Fibroblast of lung (primary cell): ENCODE results near the gene SCAPER. TPM values are rescaled to one million over a fixed set of nuclear protein-coding genes. Genes with fewer than 3 reads are reported as not detected.

Experiments used
- DNase-seq, 2 donors: peaks; one replicate each; pipeline versions ENCODE4 v3.0.0 to v3.0.0-alpha.2; 2010; ENCODE audit warnings: low read depth in 2 of 2
- H2AFZ ChIP-seq: 2 replicates; pipeline ENCODE4 v1.5.1; 2012; ENCODE audit warnings: low read length, control low read depth, inconsistent platforms
- H3K27ac ChIP-seq: 2 replicates; pipeline ENCODE4 v1.5.1; 2011; ENCODE audit warnings: low read length, control low read depth; ENCODE audit not compliant: insufficient read depth
- H3K27me3 ChIP-seq: 2 replicates; pipeline ENCODE4 v1.5.1; 2011; ENCODE audit warnings: mild to moderate bottlenecking, low read length; ENCODE audit not compliant: control insufficient read depth, insufficient read depth
- H3K36me3 ChIP-seq: 2 replicates; pipeline ENCODE4 v1.5.1; 2011; ENCODE audit warnings: low read length; ENCODE audit not compliant: control insufficient read depth, insufficient read depth
- H3K4me1 ChIP-seq: 2 replicates; pipeline ENCODE4 v1.5.1; 2011; ENCODE audit warnings: low read length; ENCODE audit not compliant: control insufficient read depth, insufficient read depth; ENCODE audit errors: extremely low read depth
- H3K4me2 ChIP-seq: 2 replicates; pipeline ENCODE4 v1.5.1; 2011; ENCODE audit warnings: low read length, control low read depth; ENCODE audit not compliant: insufficient read depth; ENCODE audit errors: extremely low read depth
- H3K4me3 ChIP-seq, 4 experiments: fragments of 200-600 bp in 1 of 4; sonication (generic) in 1 of 4; replicated peaks in 1 of 4; 2 replicates each; pipeline ENCODE4 v1.5.1; 2011 to 2016; ENCODE audit warnings: low read length in 4 of 4, low read depth in 3 of 4, mild to moderate bottlenecking in 3 of 4, control low read depth in 2 of 4, inconsistent platforms in 1 of 4, mixed read lengths in 1 of 4; ENCODE audit not compliant: insufficient read depth in 1 of 4; ENCODE audit errors: control extremely low read depth in 1 of 4
- H3K79me2 ChIP-seq: 2 replicates; pipeline ENCODE4 v1.5.1; 2012; ENCODE audit warnings: mild to moderate bottlenecking, low read length, inconsistent platforms; ENCODE audit not compliant: control insufficient read depth, insufficient read depth
- H3K9ac ChIP-seq: 2 replicates; pipeline ENCODE4 v1.5.1; 2011; ENCODE audit warnings: mild to moderate bottlenecking, low read length, control low read depth; ENCODE audit not compliant: insufficient read depth
- H3K9me3 ChIP-seq: 2 replicates; pipeline ENCODE4 v1.5.1; 2012; ENCODE audit warnings: low read depth, low read length; ENCODE audit not compliant: control insufficient read depth, insufficient read depth
- H4K20me1 ChIP-seq: 2 replicates; pipeline ENCODE4 v1.5.1; 2011; ENCODE audit warnings: low read length; ENCODE audit not compliant: control insufficient read depth, insufficient read depth; ENCODE audit errors: extremely low read depth
- CTCF ChIP-seq, 2 donors: IDR thresholded peaks in 1 of 2; conservative IDR thresholded peaks in 1 of 2; 1 replicate in 1 of 2; 2 replicates in 1 of 2; pipeline ENCODE4 v1.5.1; 2011 to 2012; ENCODE audit warnings: low read length in 2 of 2, control low read depth in 1 of 2, inconsistent platforms in 1 of 2, low read depth in 1 of 2, mild to moderate bottlenecking in 1 of 2
- EZH2 ChIP-seq: IDR thresholded peaks from 2 replicates; pipeline ENCODE4 v1.5.1; 2012; ENCODE audit warnings: low read length, control low read depth, mild to moderate bottlenecking; ENCODE audit errors: missing control alignments
- polyA plus RNA-seq, 2 donors: library from polyadenylated mRNA; depleted of rRNA in 1 of 2; stranded (reverse) in 1 of 2; unstranded in 1 of 2; fragments of >200 nt; gene quantifications; 2 replicates each; pipeline ENCODE4 v1.2.1, GENCODE V29; 2011 to 2012; ENCODE audit warnings: missing spikeins in 1 of 2
- total RNA-seq: library from RNA; depleted of rRNA; stranded (reverse); fragments of >200 nt; gene quantifications from 2 replicates; pipeline ENCODE4 v1.2.1, GENCODE V29; 2014

The SCAPER gene
- total and polyA plus RNA-seq, 2 donors (not counting 1 experiment from before 2014, with no cell fraction given): 2.3 to 9.1 TPM

GRCh38 chr15:76815421-76815820 lies 89.7 kb downstream of the SCAPER start:
- H3K9me3 ChIP-seq: no peaks in the 10 kb centered on the region
- no peak overlapping the region for H3K27ac ChIP-seq
- no peak overlapping the region for H3K9ac ChIP-seq
- no peaks in the 10 kb centered on the region for H3K4me1 ChIP-seq
- no peaks in the 10 kb centered on the region for H3K27me3 ChIP-seq
- no peak for DNase-seq
- no peak for TF ChIP-seq EZH2
- no peak for TF ChIP-seq CTCF (conservative IDR thresholded peaks at IDR 0.05 in 1 of 2, IDR thresholded peaks at IDR 0.05 in 1 of 2; ENCODE audit: low read depth in 1 of 2, low read length in 2 of 2)
- H3K4me3 ChIP-seq: no peak overlapping the region
- no peaks in the 10 kb centered on the region for H3K36me3 ChIP-seq
- H2AFZ ChIP-seq: no peak overlapping the region
- H3K79me2 ChIP-seq: no peaks in the 10 kb centered on the region
- no peaks in the 10 kb centered on the region for H4K20me1 ChIP-seq
- no peak overlapping the region for H3K4me2 ChIP-seq

GRCh38 chr15:76812381-76812780 lies 92.8 kb downstream of the SCAPER start:
- Histone ChIP-seq H3K9ac (no peak overlapping the region), H3K4me2 (no peak overlapping the region), H3K4me1 (no peaks in the 10 kb centered on the region), H2AFZ (no peak overlapping the region), H3K9me3 (no peaks in the 10 kb centered on the region), H3K79me2 (no peaks in the 10 kb centered on the region), H3K4me3 (no peak overlapping the region), H3K27me3 (no peaks in the 10 kb centered on the region), H4K20me1 (no peaks in the 10 kb centered on the region), H3K27ac (no peak overlapping the region), H3K36me3 (no peaks in the 10 kb centered on the region)
- DNase-seq: no peak
- TF ChIP-seq CTCF (conservative IDR thresholded peaks at IDR 0.05 in 1 of 2, IDR thresholded peaks at IDR 0.05 in 1 of 2; ENCODE audit: low read depth in 1 of 2, low read length in 2 of 2) (no peak), EZH2 (no peak)

- Histone ChIP-seq H4K20me1 (no peaks in the 10 kb centered on the region), H3K4me1 (no peaks in the 10 kb centered on the region), H3K9me3 (no peaks in the 10 kb centered on the region), H3K4me3 (no peak overlapping the region), H3K4me2 (no peak overlapping the region), H2AFZ (no peak overlapping the region), H3K27ac (no peak overlapping the region), H3K9ac (no peak overlapping the region), H3K27me3 (no peaks in the 10 kb centered on the region), H3K36me3 (no peaks in the 10 kb centered on the region), H3K79me2 (no peaks in the 10 kb centered on the region)
- TF ChIP-seq CTCF (conservative IDR thresholded peaks at IDR 0.05 in 1 of 2, IDR thresholded peaks at IDR 0.05 in 1 of 2; ENCODE audit: low read depth in 1 of 2, low read length in 2 of 2) (no peak), EZH2 (no peak)
- DNase-seq: no peak
Measured at GRCh38 chr15:76809412-76810103, 95.6 kb downstream of the SCAPER start.
